ENCODE data around the gene RGS16.

GRCh38 chr1:182634306-182635072 lies 30.3 kb upstream of the RGS16 start:
- no peak for TF ChIP-seq POLR2A (IDR thresholded peaks at IDR 0.05)
- no peak for TF ChIP-seq CTCF (IDR thresholded peaks at IDR 0.05)
